Endothelial cell of umbilical vein (primary cell): Measurements from ENCODE around the gene ZIC5. TPM values are rescaled to one million over a fixed set of nuclear protein-coding genes. Genes with fewer than 3 reads are reported as not detected.

Experiments used
- BruUV-seq: library from RNA; stranded (reverse); fragments of 400-500 nt; replicated peaks from 2 replicates; lab custom pipeline; 2021; lab: Mats Ljungman, UMichigan
- CTCF ChIA-PET: fragments of 300-600, 350-600 bp; sonication (Branson Sonifier 250); formaldehyde crosslinking; loops from one replicate; lab custom pipeline; 2021; ENCODE audit warnings: antibody characterized with exemption, inconsistent platforms; lab: Charles Lee
- POLR2A ChIA-PET: fragments of 300-600, 350-600 bp; sonication (Branson Sonifier 250); formaldehyde crosslinking; loops from one replicate; lab custom pipeline; 2021; ENCODE audit warnings: antibody characterized with exemption, inconsistent platforms; lab: Charles Lee
- DNase-seq: peaks from one replicate; pipeline ENCODE4 v3.0.0-alpha.2; 2011; ENCODE audit warnings: low read depth, low spot score
- FAIRE-seq: peaks from 2 replicates; lab custom pipeline; 2011; peaks lifted over from hg19 to GRCh38; lab: Jason Lieb, UNC
- H2AFZ ChIP-seq: 2 replicates; pipeline ENCODE4 v1.6.0; 2012; ENCODE audit warnings: low read depth, low read length, control low read depth, inconsistent platforms
- H3K27ac ChIP-seq: 2 replicates; pipeline ENCODE4 v1.5.1; 2011; ENCODE audit warnings: low read depth, mild to moderate bottlenecking, control low read depth, low read length, moderate library complexity; ENCODE audit not compliant: insufficient read depth
- H3K27me3 ChIP-seq, 2 experiments: 2 replicates each; pipeline versions ENCODE4 v1.6.0 to v1.6.1; 2011; ENCODE audit warnings: low read length in 2 of 2, mixed read lengths in 1 of 2; ENCODE audit not compliant: control insufficient read depth in 2 of 2, insufficient read depth in 2 of 2
- H3K36me3 ChIP-seq, 2 experiments: 2 replicates in 1 of 2; 3 replicates in 1 of 2; pipeline ENCODE4 v1.5.1; 2011; ENCODE audit warnings: low read length in 2 of 2, mild to moderate bottlenecking in 1 of 2, moderate library complexity in 1 of 2; ENCODE audit not compliant: control insufficient read depth in 2 of 2, insufficient read depth in 2 of 2; ENCODE audit errors: extremely low read depth in 1 of 2
- H3K4me1 ChIP-seq: 3 replicates; pipeline ENCODE4 v1.5.1; 2011; ENCODE audit warnings: mild to moderate bottlenecking, low read length; ENCODE audit not compliant: control insufficient read depth, insufficient read depth; ENCODE audit errors: extremely low read depth
- H3K4me2 ChIP-seq: 2 replicates; pipeline ENCODE4 v1.6.1; 2011; ENCODE audit warnings: low read length, control low read depth, mixed read lengths; ENCODE audit not compliant: insufficient read depth
- H3K4me3 ChIP-seq, 3 experiments: fragments of 200-600 bp in 1 of 3; sonication (generic), shearing (Covaris generic) in 1 of 3; replicated peaks in 1 of 3; 2 replicates each; pipeline ENCODE4 v1.5.1; 2011 to 2016; ENCODE audit warnings: control low read depth in 3 of 3, low read length in 3 of 3, mild to moderate bottlenecking in 2 of 3, inconsistent platforms in 1 of 3, low read depth in 1 of 3, moderate library complexity in 1 of 3; ENCODE audit not compliant: insufficient read depth in 1 of 3
- H3K79me2 ChIP-seq: 2 replicates; pipeline ENCODE4 v1.6.0; 2012; ENCODE audit warnings: low read length, inconsistent platforms; ENCODE audit not compliant: control insufficient read depth, insufficient read depth
- H3K9ac ChIP-seq: replicated peaks from 2 replicates; pipeline ENCODE3; 2011; ENCODE audit warnings: low read length, control low read depth; ENCODE audit not compliant: insufficient read depth; ENCODE audit errors: extremely low read depth
- H3K9me1 ChIP-seq: replicated peaks from 3 replicates; pipeline ENCODE4 v1.6.0; 2011; ENCODE audit warnings: mild to moderate bottlenecking, low read length; ENCODE audit not compliant: control insufficient read depth, insufficient read depth; ENCODE audit errors: extremely low read depth
- H3K9me3 ChIP-seq: replicated peaks from 2 replicates; pipeline ENCODE4 v1.5.1; 2012; ENCODE audit warnings: low read length, inconsistent platforms; ENCODE audit not compliant: control insufficient read depth, insufficient read depth
- H4K20me1 ChIP-seq: replicated peaks from 2 replicates; pipeline ENCODE3; 2011; ENCODE audit warnings: mild to moderate bottlenecking, low read length; ENCODE audit not compliant: control insufficient read depth, insufficient read depth; ENCODE audit errors: extremely low read depth
- CTCF ChIP-seq, 2 donors: IDR thresholded peaks; 1 replicate in 1 of 2; 2 replicates in 1 of 2; pipeline ENCODE4 v1.5.1; 2011; ENCODE audit warnings: low read length in 2 of 2, mild to moderate bottlenecking in 2 of 2, moderate library complexity in 2 of 2, control low read depth in 1 of 2, inconsistent platforms in 1 of 2, low read depth in 1 of 2; ENCODE audit not compliant: insufficient read depth in 1 of 2; ENCODE audit errors: extremely low read depth in 1 of 2
- EZH2 ChIP-seq: IDR thresholded peaks from 2 replicates; pipeline ENCODE4 v1.6.1; 2012; ENCODE audit warnings: borderline replicate concordance, low read depth, mild to moderate bottlenecking, moderate library complexity, low read length, inconsistent platforms; ENCODE audit not compliant: severe bottlenecking
- FOS ChIP-seq: IDR thresholded peaks from 2 replicates; pipeline ENCODE4 v1.6.1; 2011; ENCODE audit warnings: mild to moderate bottlenecking, low read length, moderate library complexity, borderline replicate concordance; ENCODE audit not compliant: insufficient read depth
- GATA2 ChIP-seq: IDR thresholded peaks from 2 replicates; pipeline ENCODE4 v1.7.0; 2011; ENCODE audit warnings: low read depth, mild to moderate bottlenecking, moderate library complexity, mixed read lengths, low read length; ENCODE audit not compliant: insufficient read length, insufficient read depth
- JUN ChIP-seq: IDR thresholded peaks from 2 replicates; pipeline ENCODE4 v1.6.1; 2011; ENCODE audit warnings: borderline replicate concordance, low read depth; ENCODE audit not compliant: insufficient read length, insufficient read depth
- MYC ChIP-seq: IDR thresholded peaks from one replicate; pipeline ENCODE4 v1.6.1; 2011; ENCODE audit warnings: mild to moderate bottlenecking, low read depth, low read length
- POLR2A ChIP-seq: IDR thresholded peaks from 2 replicates; pipeline ENCODE4 v1.6.1; 2012; ENCODE audit warnings: low read depth, mild to moderate bottlenecking, control low read depth, low read length
- POLR2AphosphoS5 ChIP-seq: IDR thresholded peaks from 2 replicates; pipeline ENCODE4 v1.6.1; 2012; ENCODE audit warnings: low read depth, mild to moderate bottlenecking, control low read depth, low read length, moderate library complexity; ENCODE audit not compliant: insufficient read depth
- dilution Hi-C: fragments of 300-500 bp; cut with MboI; formaldehyde crosslinking; loops from one replicate; pipeline ENCODE4 v1.15.0; 2019; ENCODE audit warnings: low sequenced_read_pairs; ENCODE audit not compliant: extremely low pct_ligation_motif_present
- intact Hi-C: fragments of 100-400 bp; cut with micrococcal nuclease; formaldehyde crosslinking; loops from one replicate; pipeline ENCODE4 v1.10.0; 2022
- polyA plus RNA-seq, 4 experiments: library from polyadenylated mRNA; depleted of rRNA in 3 of 4; stranded (reverse) in 3 of 4; unstranded in 1 of 4; fragments of >200 nt; gene quantifications; 2 replicates each; pipeline versions ENCODE4 v1.2.1 to v1.2.3, GENCODE V29; 2011 to 2012; ENCODE audit warnings: missing spikeins in 1 of 4
- total RNA-seq: library from RNA; stranded (reverse); gene quantifications from 2 replicates; pipeline ENCODE4 v1.2.3, GENCODE V29; 2021
- TF ChIP-seq, protein P1 (sequence below): IDR thresholded peaks from 2 replicates; pipeline ENCODE4 v1.6.1; 2011; ENCODE audit not compliant: insufficient read depth, insufficient read length

The ZIC5 gene
- total and polyA plus RNA-seq, 2 donors (not counting 3 experiments of a cell fraction or from before 2014, with no cell fraction given): not detected

- DNase-seq (no peak), FAIRE-seq (no peak)
- Histone ChIP-seq H3K4me3 (no peak overlapping the region), H3K9me3 (no peaks in the 10 kb centered on the region), H3K4me1 (no peaks in the 10 kb centered on the region), H3K27ac (no peak overlapping the region), H3K27me3 (no peaks in the 10 kb centered on the region), H3K9ac (no peak overlapping the region), H3K79me2 (no peaks in the 10 kb centered on the region), H3K4me2 (no peak overlapping the region), H4K20me1 (no peaks in the 10 kb centered on the region), H3K36me3 (no peaks in the 10 kb centered on the region), H2AFZ (no peak overlapping the region), H3K9me1 (no peaks in the 10 kb centered on the region)
- dilution Hi-C loops: no loop called here
- TF ChIP-seq GATA2 (no peak), CTCF (IDR thresholded peaks at IDR 0.05; ENCODE audit: extremely low read depth in 1 of 2, insufficient read depth in 1 of 2, low read depth in 1 of 2, low read length in 2 of 2) (no peak), FOS (no peak), JUN (no peak)
- TF ChIP-seq, protein P1, sequence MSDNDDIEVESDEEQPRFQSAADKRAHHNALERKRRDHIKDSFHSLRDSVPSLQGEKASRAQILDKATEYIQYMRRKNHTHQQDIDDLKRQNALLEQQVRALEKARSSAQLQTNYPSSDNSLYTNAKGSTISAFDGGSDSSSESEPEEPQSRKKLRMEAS: no peak
- ChIA-PET CTCF (no interaction called here), POLR2A (no interaction called here)
- BruUV-seq: no TSS peak
- intact Hi-C loops: no loop called here
Measured at GRCh38 chr13:99938635-99939034, 32.9 kb downstream of the ZIC5 start.

DNA sequence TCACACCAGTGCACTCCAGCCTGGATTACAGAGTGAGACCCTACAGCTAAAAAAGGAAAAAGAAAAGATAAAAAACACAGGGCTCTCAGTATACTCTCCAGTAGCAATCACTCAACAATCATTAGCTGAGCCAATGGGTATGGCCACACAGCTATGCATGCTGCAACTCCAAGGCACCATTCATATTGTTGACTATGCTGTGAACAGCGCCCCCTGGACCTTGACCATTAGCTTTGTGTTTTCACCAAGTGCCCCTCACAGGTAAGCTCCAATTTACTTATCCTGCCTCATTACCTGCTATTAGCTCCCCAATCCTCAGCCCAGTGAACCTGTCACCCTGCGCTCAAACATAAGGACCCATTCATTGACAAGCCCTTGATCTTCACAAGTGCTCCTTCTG, 35.8 kb downstream of the ZIC5 start:
- DNase-seq: no peak
- Histone ChIP-seq H3K27me3 (no peaks in the 10 kb centered on the region), H3K36me3 (no peaks in the 10 kb centered on the region), H3K4me3 (no peak overlapping the region), H3K27ac (no peak overlapping the region), H3K9me3 (no peaks in the 10 kb centered on the region), H3K9me1 (no peaks in the 10 kb centered on the region), H3K9ac (no peak overlapping the region), H3K4me2 (no peak overlapping the region), H3K4me1 (no peaks in the 10 kb centered on the region), H3K79me2 (no peaks in the 10 kb centered on the region), H4K20me1 (no peaks in the 10 kb centered on the region), H2AFZ (no peak overlapping the region)
- POLR2A ChIA-PET: no interaction called here
- FAIRE-seq: no peak
- CTCF ChIA-PET: interaction anchor here (1.0 to 1.3 kb wide), 3 partner anchors 14 to 299 kb away, joined by 3 to 4 read pairs (median 3); no protein-coding TSS in a partner anchor
- dilution Hi-C loops (no loop called here), intact Hi-C loops (no loop called here)
- no TSS peak for BruUV-seq
- TF ChIP-seq CTCF (IDR thresholded peaks at IDR 0.05; ENCODE audit: extremely low read depth in 1 of 2, insufficient read depth in 1 of 2, low read depth in 1 of 2, low read length in 2 of 2) (no peak), GATA2 (no peak), MYC (no peak), JUN (no peak), EZH2 (no peak), FOS (no peak), POLR2A (no peak), POLR2AphosphoS5 (no peak)
- TF ChIP-seq, protein P1: no peak
